Central memory CD8-positive, alpha-beta T cell (primary cell): ENCODE measurements around the gene MN1.

ENCODE experiments used
- ATAC-seq: fragments of 150-1000 bp; cut with Tn5 transposase; replicated peaks from 2 replicates; pipeline ENCODE4 v1.10.0; 2022; ENCODE audit warnings: mild to moderate bottlenecking, moderate FRiP score, moderate number of reproducible peaks; ENCODE audit not compliant: poor library complexity, severe bottlenecking; ENCODE audit errors: extremely low read depth
- DNase-seq, 2 donors: peaks; one replicate each; pipeline ENCODE4 v3.0.0; 2021; ENCODE audit warnings: low spot score in 2 of 2
- H3K27ac Mint-ChIP-seq: one replicate; pipeline ENCODE4 v1.8.0; 2022; ENCODE audit warnings: low read depth, mild to moderate bottlenecking, moderate library complexity, mixed read lengths
- H3K27me3 Mint-ChIP-seq: one replicate; pipeline ENCODE4 v1.8.0; 2022; ENCODE audit warnings: mixed read lengths
- H3K36me3 Mint-ChIP-seq: one replicate; pipeline ENCODE4 v1.8.0; 2022; ENCODE audit warnings: mild to moderate bottlenecking, moderate library complexity, mixed read lengths; ENCODE audit not compliant: insufficient read depth
- H3K4me1 Mint-ChIP-seq: one replicate; pipeline ENCODE4 v1.8.0; 2022; ENCODE audit warnings: mixed read lengths
- H3K4me3 Mint-ChIP-seq: one replicate; pipeline ENCODE4 v1.8.0; 2022; ENCODE audit warnings: mild to moderate bottlenecking, moderate library complexity, mixed read lengths
- H3K9me3 Mint-ChIP-seq: one replicate; pipeline ENCODE4 v1.8.0; 2022; ENCODE audit warnings: mixed read lengths

MN1 gene

DNA sequence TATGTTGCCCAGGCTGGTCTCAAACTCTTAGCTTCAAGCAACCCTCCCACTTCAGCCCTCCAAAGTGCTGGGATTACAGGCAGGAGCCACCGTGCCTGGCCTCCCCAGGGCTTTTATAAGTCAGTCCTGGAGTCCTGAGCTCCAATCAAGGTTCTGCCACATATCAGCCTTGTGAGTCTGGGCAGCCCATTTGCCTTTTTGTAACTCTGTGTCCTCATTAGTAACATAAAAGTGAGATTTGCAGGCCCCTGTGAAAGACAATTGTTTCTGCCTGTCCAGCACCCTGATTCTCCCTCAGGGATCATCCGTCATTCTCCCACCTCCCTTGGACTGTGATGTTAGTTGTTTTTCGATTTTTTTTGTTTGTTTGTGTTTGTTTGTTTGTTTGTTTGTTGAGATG is 89.8 kb downstream of the MN1 start:
- H3K27me3 Mint-ChIP-seq: peaks cover 35% of the 10 kb centered on the region
- DNase-seq (no peak), ATAC-seq (no peak)
- H3K4me1 Mint-ChIP-seq: no peaks in the 10 kb centered on the region
- H3K36me3 Mint-ChIP-seq: no peaks in the 10 kb centered on the region
- no peak overlapping the region for H3K27ac Mint-ChIP-seq
- H3K4me3 Mint-ChIP-seq: no peak overlapping the region
- no peaks in the 10 kb centered on the region for H3K9me3 Mint-ChIP-seq

DNA sequence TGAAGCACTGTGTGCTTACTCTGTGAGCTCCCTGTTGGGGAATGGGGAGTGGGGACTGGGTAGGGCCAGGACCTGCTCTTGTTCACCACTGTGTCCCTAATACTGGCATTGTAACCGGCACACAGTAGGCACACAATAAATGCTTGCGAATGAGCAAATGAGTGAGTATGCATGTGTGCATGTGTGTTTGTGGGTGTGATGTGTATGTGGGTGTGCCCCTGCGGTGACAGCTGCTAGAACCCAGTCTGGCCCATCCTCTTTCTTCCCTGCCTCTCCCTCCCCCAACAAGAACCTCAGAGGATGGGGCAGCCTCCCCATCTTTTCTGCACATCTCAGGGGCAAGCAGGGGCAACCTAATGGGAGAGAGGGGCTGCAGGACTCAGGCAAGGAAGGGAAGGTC is 90.5 kb downstream of the MN1 start:
- H3K36me3 Mint-ChIP-seq: no peaks in the 10 kb centered on the region
- H3K9me3 Mint-ChIP-seq: no peaks in the 10 kb centered on the region
- peaks cover 33% of the 10 kb centered on the region for H3K27me3 Mint-ChIP-seq
- no peaks in the 10 kb centered on the region for H3K4me1 Mint-ChIP-seq
- no peak overlapping the region for H3K4me3 Mint-ChIP-seq
- ATAC-seq: no peak
- H3K27ac Mint-ChIP-seq: no peak overlapping the region
- no peak for DNase-seq

DNA sequence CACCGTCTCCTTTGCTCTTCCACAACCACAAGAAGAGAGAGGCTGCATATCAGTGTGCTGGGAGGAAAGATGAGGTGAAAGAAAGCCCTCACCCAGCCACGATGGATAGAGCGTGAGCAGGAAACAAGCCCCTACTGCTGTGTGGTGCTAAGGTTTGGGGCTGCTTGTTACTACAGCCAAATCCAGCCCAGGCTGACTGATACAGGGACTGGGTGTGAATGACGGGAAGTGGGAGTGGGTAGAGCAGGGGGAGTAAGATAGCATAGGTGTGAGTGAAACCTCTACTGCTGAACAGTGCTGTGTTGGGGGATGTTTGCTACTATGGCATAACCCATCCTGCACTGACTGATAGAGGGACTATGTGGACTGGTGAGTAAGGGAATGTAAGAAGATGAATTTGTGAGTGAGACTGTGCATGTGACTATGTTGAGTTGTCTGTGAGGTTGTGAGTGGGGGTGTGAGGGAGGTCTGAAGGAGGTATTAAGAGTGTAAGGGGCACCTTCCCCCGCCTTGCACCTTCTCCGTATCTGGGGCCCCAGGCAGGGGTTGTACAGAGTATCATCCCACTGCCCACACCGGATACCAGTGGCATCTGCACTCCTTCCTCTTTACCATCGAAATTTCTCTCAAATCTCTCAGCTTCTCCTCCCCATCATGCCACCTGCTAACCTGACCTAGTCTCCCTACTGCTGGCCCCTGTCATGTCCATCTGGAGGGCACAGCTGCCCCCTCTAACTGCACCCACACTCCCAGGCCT is 91.5 kb downstream of the MN1 start:
- Mint-ChIP-seq H3K36me3 (no peaks in the 10 kb centered on the region), H3K9me3 (no peaks in the 10 kb centered on the region), H3K4me1 (no peaks in the 10 kb centered on the region), H3K27me3 (peaks cover 26% of the 10 kb centered on the region), H3K27ac (no peak overlapping the region), H3K4me3 (no peak overlapping the region)
- DNase-seq (no peak), ATAC-seq (no peak)

DNA sequence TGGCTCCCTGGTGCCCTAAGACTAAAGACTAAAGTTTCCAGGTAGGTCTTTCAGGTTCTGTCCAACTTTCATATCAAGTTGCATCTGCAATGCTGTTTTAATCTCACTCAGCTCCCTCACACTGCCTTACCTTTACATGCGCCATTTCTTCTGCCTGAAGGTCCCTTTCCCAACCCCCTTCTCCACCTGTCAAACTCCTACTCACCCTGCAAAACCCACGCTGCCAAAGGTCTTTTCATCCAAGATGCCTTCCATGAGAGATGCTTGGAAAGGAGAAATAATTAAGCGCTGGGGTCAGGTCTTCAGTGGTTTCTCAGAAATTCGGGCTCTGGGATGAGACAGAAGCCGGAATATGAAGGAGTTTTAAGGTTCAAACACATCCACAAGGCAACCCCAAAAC is 95.1 kb downstream of the MN1 start:
- no peak overlapping the region for H3K4me3 Mint-ChIP-seq
- H3K27ac Mint-ChIP-seq: no peak overlapping the region
- DNase-seq (no peak), ATAC-seq (no peak)
- H3K9me3 Mint-ChIP-seq: no peaks in the 10 kb centered on the region
- no peaks in the 10 kb centered on the region for H3K4me1 Mint-ChIP-seq
- no peaks in the 10 kb centered on the region for H3K36me3 Mint-ChIP-seq
- peaks cover 12% of the 10 kb centered on the region for H3K27me3 Mint-ChIP-seq

DNA sequence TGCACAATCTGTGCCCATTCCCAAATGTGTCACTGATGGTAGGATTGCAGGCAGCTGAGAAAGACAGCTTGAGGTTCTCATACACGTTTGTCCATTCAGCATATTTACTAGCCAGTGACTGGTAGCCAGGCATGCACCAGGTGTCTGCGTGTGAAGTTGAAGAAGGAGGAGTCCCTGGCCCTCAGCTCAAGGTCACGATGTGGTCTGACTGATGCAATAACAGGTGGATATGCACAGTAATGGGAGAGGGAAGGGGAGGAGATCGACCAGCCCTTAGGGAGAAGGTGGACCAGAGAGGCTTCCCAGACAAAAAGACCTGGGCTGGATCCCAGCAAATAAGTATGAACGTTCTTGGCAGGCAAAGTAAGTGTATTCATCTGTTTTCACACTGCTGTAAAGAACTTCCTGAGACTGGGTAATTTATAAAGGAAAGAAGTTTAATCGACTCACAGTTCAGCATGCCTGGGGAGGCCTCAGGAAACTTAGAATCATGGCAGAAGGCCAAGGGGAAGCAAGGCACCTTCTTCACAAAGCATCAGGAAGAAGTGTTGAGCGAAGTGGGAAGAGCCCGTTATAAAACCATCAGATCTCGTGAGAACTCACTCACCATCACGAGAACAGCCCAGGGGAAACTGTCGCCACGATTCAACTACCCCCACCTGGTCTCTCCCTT is 96.0 kb downstream of the MN1 start:
- Mint-ChIP-seq H3K27ac (no peak overlapping the region), H3K4me1 (no peaks in the 10 kb centered on the region), H3K27me3 (peaks cover 3% of the 10 kb centered on the region), H3K9me3 (no peaks in the 10 kb centered on the region), H3K4me3 (no peak overlapping the region), H3K36me3 (no peaks in the 10 kb centered on the region)
- DNase-seq (no peak), ATAC-seq (no peak)

DNA sequence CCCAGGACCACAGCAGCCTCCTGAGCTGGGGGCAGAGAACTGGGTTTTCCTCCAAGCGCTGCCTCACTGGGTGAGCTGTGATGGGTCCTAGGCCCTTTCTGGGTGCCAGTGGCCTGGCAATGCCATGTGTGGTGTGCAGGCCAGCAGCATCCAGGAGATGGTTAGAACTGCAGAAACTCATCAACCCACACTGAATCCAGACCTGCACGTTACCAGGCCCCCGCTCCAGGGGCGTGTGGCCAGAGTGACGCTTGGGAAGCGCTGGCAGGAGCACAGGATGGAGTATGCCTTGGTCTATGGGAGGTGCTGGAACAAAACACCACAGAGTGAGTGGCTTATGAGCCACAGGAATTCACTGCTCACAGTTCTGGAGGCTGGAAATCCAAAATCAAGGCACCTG is 97.0 kb downstream of the MN1 start:
- no peaks in the 10 kb centered on the region for H3K9me3 Mint-ChIP-seq
- H3K4me3 Mint-ChIP-seq: no peak overlapping the region
- no peak for DNase-seq
- ATAC-seq: no peak
- H3K4me1 Mint-ChIP-seq: no peaks in the 10 kb centered on the region
- H3K27ac Mint-ChIP-seq: no peak overlapping the region
- no peaks in the 10 kb centered on the region for H3K36me3 Mint-ChIP-seq
- peaks cover 6% of the 10 kb centered on the region for H3K27me3 Mint-ChIP-seq

DNA sequence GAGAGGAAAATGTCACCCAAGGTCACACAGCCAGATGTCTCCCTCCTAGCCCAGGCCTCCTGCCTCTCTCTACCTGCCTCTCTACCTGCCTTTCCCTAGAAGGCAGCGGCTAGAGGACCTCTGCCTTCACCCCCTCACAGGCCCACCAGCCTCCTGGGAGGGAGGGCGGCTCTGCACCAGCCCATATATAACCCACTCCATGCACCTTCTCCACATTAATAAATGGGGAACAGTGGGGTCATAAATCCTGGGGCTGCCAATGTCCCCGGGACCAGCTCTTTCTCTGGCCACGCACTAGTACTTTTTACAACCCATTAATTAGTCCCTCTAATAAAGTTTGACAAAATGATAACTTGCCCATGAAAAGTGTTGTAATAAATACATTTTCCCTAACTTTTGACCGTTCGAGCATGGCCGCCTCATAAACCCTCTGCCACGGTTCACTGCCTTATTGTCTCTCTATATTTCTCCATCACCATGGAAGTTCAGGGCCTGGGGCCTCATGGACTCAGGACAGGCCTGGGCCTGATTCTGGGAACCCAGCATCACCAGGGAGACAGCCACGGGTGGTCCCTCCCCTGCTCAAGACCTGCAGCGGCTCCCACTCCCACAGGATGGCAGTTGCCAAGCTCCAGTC is 102.1 kb downstream of the MN1 start:
- Mint-ChIP-seq H3K36me3 (no peaks in the 10 kb centered on the region), H3K4me3 (no peak overlapping the region)

DNA sequence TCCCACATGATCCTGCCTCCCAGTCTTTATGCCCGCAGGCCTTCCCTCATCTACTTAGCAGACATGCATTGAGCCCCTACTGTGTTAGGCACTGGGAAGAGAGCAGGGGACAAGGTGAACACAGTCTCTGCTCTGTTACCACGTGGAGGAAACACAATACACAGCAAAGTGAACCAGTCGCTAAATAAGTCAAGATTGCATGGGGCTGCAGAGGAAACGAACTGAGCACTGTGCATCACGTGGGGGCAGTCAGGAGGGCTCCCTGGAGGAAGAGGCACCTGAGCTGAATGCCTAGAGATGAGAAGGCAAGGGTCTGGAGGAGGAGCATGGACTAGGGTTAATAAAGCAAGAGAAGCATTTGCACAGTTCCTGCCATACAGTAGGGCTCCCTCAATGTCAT is 102.7 kb downstream of the MN1 start:
- H3K27ac Mint-ChIP-seq: no peak overlapping the region
- no peak for DNase-seq
- H3K36me3 Mint-ChIP-seq: no peaks in the 10 kb centered on the region
- no peaks in the 10 kb centered on the region for H3K4me1 Mint-ChIP-seq
- no peak overlapping the region for H3K4me3 Mint-ChIP-seq
- no peak for ATAC-seq
- peaks cover 20% of the 10 kb centered on the region for H3K27me3 Mint-ChIP-seq
- H3K9me3 Mint-ChIP-seq: peaks cover 7% of the 10 kb centered on the region

More for the DNA sequence above, 102.1 kb downstream of the MN1 start:
- no peak overlapping the region for H3K27ac Mint-ChIP-seq
- no peaks in the 10 kb centered on the region for H3K4me1 Mint-ChIP-seq
- ATAC-seq: no peak
- DNase-seq: no peak
- peaks cover 14% of the 10 kb centered on the region for H3K27me3 Mint-ChIP-seq
- peaks cover 7% of the 10 kb centered on the region for H3K9me3 Mint-ChIP-seq
